Lower lobe of right lung (tissue), 2 donors: ENCODE results near the gene EOGT. TPM values are rescaled to one million over a fixed set of nuclear protein-coding genes. Genes with fewer than 3 reads are reported as not detected.
A peak's percentile ranks its signal among the peaks of the same experiment; 100 is the strongest.

Source experiments
- ATAC-seq, 2 donors: fragments of 200-7000 bp; cut with Tn5 transposase; one replicate each; pipeline ENCODE4 v1.9.1; 2020 to 2022; ENCODE audit warnings: mild to moderate bottlenecking in 2 of 2, moderate library complexity in 2 of 2
- DNase-seq: peaks from one replicate; pipeline ENCODE4 v3.0.0-alpha.2; 2020
- H3K27ac ChIP-seq: fragments of 200-600 bp; one replicate; pipeline ENCODE4 v1.8.0; 2022
- H3K27me3 ChIP-seq: fragments of 200-600 bp; one replicate; pipeline ENCODE4 v1.8.0; 2022; ENCODE audit warnings: low read depth
- H3K36me3 ChIP-seq: fragments of 200-600 bp; one replicate; pipeline ENCODE4 v1.8.0; 2022; ENCODE audit warnings: mild to moderate bottlenecking
- H3K4me1 ChIP-seq: fragments of 200-600 bp; one replicate; pipeline ENCODE4 v1.8.0; 2022
- H3K4me3 ChIP-seq: fragments of 200-600 bp; one replicate; pipeline ENCODE4 v1.8.0; 2022; ENCODE audit warnings: mild to moderate bottlenecking
- H3K9me3 ChIP-seq: fragments of 200-600 bp; one replicate; pipeline ENCODE4 v1.8.0; 2022
- CTCF ChIP-seq: fragments of 200-600 bp; IDR thresholded peaks from one replicate; pipeline ENCODE4 v1.8.0; 2022; ENCODE audit warnings: antibody characterized with exemption, mild to moderate bottlenecking
- intact Hi-C: fragments of 100-400 bp; cut with DNase I; formaldehyde crosslinking; loops from one replicate; pipeline ENCODE4 v1.11.0; 2022
- total RNA-seq: library from RNA; stranded (reverse); fragmentation: NEBNext Ultra II Directional; extraction: Animal tissue kit (Norgen Biotek cat#: 25700); gene quantifications from one replicate; pipeline ENCODE4 v1.2.1, GENCODE V29; 2021
- donor health status: DM: no; HTN: yes; CAD: no; lungs with severe emphysema.

Gene EOGT
- total RNA-seq, 1 donor from 2014 or later: 35.7 TPM

- TF ChIP-seq CTCF: no peak
Measured at GRCh38 chr3:68986496-68987208, 26.8 kb downstream of the EOGT start.

GRCh38 chr3:68985146-68985790 lies 28.2 kb downstream of the EOGT start:
- intact Hi-C loops: no loop called here
- ATAC-seq (no peak), DNase-seq (no peak)
- Histone ChIP-seq H3K36me3 (peaks cover 92% of the 10 kb centered on the region), H3K4me1 (no peaks in the 10 kb centered on the region), H3K4me3 (no peak overlapping the region), H3K9me3 (no peaks in the 10 kb centered on the region), H3K27me3 (no peaks in the 10 kb centered on the region), H3K27ac (no peak overlapping the region)
- TF ChIP-seq CTCF: no peak

More at GRCh38 chr3:68986496-68987208, 26.8 kb downstream of the EOGT start:
- intact Hi-C loops: no loop called here
- Histone ChIP-seq H3K27me3 (no peaks in the 10 kb centered on the region), H3K4me1 (no peaks in the 10 kb centered on the region), H3K36me3 (peaks cover 88% of the 10 kb centered on the region), H3K27ac (no peak overlapping the region), H3K9me3 (no peaks in the 10 kb centered on the region), H3K4me3 (no peak overlapping the region)
- ATAC-seq (no peak), DNase-seq (no peak)

GRCh38 chr3:68984011-68984530 lies 29.4 kb downstream of the EOGT start:
- no peak overlapping the region for H3K27ac ChIP-seq
- H3K4me1 ChIP-seq: no peaks in the 10 kb centered on the region
- H3K36me3 ChIP-seq: peaks cover 98% of the 10 kb centered on the region
- no peak overlapping the region for H3K4me3 ChIP-seq
- no peaks in the 10 kb centered on the region for H3K9me3 ChIP-seq
- DNase-seq: no peak
- ATAC-seq: no peak
- no peak for TF ChIP-seq CTCF
- intact Hi-C loops: no loop called here
- H3K27me3 ChIP-seq: no peaks in the 10 kb centered on the region

GRCh38 chr3:68977486-68978167 lies 35.9 kb downstream of the EOGT start:
- no peak overlapping the region for H3K4me3 ChIP-seq
- H3K27me3 ChIP-seq: no peaks in the 10 kb centered on the region
- H3K9me3 ChIP-seq: no peaks in the 10 kb centered on the region
- ATAC-seq (no peak), DNase-seq (no peak)
- intact Hi-C loops: no loop called here
- no peak for TF ChIP-seq CTCF
- peaks cover 69% of the 10 kb centered on the region for H3K36me3 ChIP-seq
- H3K27ac ChIP-seq: no peak overlapping the region
- H3K4me1 ChIP-seq: no peaks in the 10 kb centered on the region

GRCh38 chr3:68974711-68975110 lies 38.8 kb downstream of the EOGT start:
- intact Hi-C loops: no loop called here
- peaks cover 40% of the 10 kb centered on the region for H3K36me3 ChIP-seq
- ATAC-seq: peak in 1 of 2 donors; percentile 28

More at GRCh38 chr3:68974711-68975110, 38.8 kb downstream of the EOGT start:
- no peak overlapping the region for H3K27ac ChIP-seq
- TF ChIP-seq CTCF: no peak
- no peak for DNase-seq
- no peak overlapping the region for H3K4me3 ChIP-seq
- H3K4me1 ChIP-seq: no peaks in the 10 kb centered on the region
- H3K27me3 ChIP-seq: no peaks in the 10 kb centered on the region
- H3K9me3 ChIP-seq: no peaks in the 10 kb centered on the region
